GM23248 (cell line): Measurements from ENCODE around the gene UBAC1. TPM values are rescaled to one million over a fixed set of nuclear protein-coding genes. Genes with fewer than 3 reads are reported as not detected.

ENCODE experiments used
- DNase-seq: peaks from one replicate; pipeline ENCODE4 v3.0.0-alpha.2; 2015
- H2AFZ ChIP-seq: fragments of 200-600 bp; sonication (generic); 2 replicates; pipeline ENCODE4 v1.6.1; 2016; ENCODE audit warnings: antibody characterized with exemption
- H3F3A ChIP-seq: fragments of 200-600 bp; sonication (generic); 2 replicates; pipeline ENCODE4 v1.6.1; 2016; ENCODE audit warnings: mild to moderate bottlenecking, antibody characterized with exemption, mixed run types; ENCODE audit not compliant: insufficient read depth
- H3K27ac ChIP-seq: fragments of 200-600 bp; sonication (generic); 2 replicates; pipeline ENCODE4 v1.5.1; 2016; ENCODE audit warnings: mild to moderate bottlenecking
- H3K27me3 ChIP-seq: fragments of 200-600 bp; sonication (generic); replicated peaks from 2 replicates; pipeline ENCODE4 v1.6.1; 2016; ENCODE audit warnings: mild to moderate bottlenecking; ENCODE audit not compliant: insufficient read depth
- H3K36me3 ChIP-seq: fragments of 200-600 bp; sonication (generic); 2 replicates; pipeline ENCODE4 v1.6.1; 2016; ENCODE audit warnings: low read depth, mild to moderate bottlenecking
- H3K4me1 ChIP-seq: fragments of 200-600 bp; sonication (generic); 2 replicates; pipeline ENCODE4 v1.6.1; 2016; ENCODE audit warnings: mild to moderate bottlenecking; ENCODE audit not compliant: insufficient read depth
- H3K4me2 ChIP-seq: fragments of 200-600 bp; sonication (generic); one replicate; pipeline ENCODE4 v1.6.1; 2016; ENCODE audit warnings: mild to moderate bottlenecking; ENCODE audit not compliant: unreplicated experiment
- H3K4me3 ChIP-seq: fragments of 200-600 bp; sonication (generic); 2 replicates; pipeline ENCODE4 v1.5.1; 2016; ENCODE audit warnings: mild to moderate bottlenecking
- H3K79me2 ChIP-seq: fragments of 200-600 bp; sonication (generic); 2 replicates; pipeline ENCODE4 v1.6.1; 2016; ENCODE audit warnings: mild to moderate bottlenecking; ENCODE audit not compliant: insufficient read depth
- H3K9ac ChIP-seq: fragments of 200-600 bp; sonication (generic); 2 replicates; pipeline ENCODE4 v1.6.1; 2016; ENCODE audit warnings: mild to moderate bottlenecking
- H3K9me2 ChIP-seq: fragments of 200-600 bp; sonication (generic); 2 replicates; pipeline ENCODE4 v1.6.1; 2016; ENCODE audit warnings: mixed run types, mild to moderate bottlenecking, moderate library complexity; ENCODE audit not compliant: insufficient read depth
- H3K9me3 ChIP-seq: fragments of 200-600 bp; sonication (generic); one replicate; pipeline ENCODE4 v1.6.1; 2017; ENCODE audit warnings: low read depth
- H4K20me1 ChIP-seq: fragments of 200-600 bp; sonication (generic); 2 replicates; pipeline ENCODE4 v1.6.0; 2016; ENCODE audit not compliant: insufficient read depth
- EZH2 ChIP-seq: fragments of 200-600 bp; sonication (generic); IDR thresholded peaks from 2 replicates; pipeline ENCODE4 v1.6.1; 2018; ENCODE audit warnings: antibody characterized with exemption, mild to moderate bottlenecking; ENCODE audit not compliant: insufficient read depth, poor library complexity, severe bottlenecking
- EZH2phosphoT487 ChIP-seq: fragments of 200-600 bp; sonication (generic); IDR thresholded peaks from 2 replicates; pipeline ENCODE4 v1.6.1; 2018; ENCODE audit warnings: antibody characterized with exemption, moderate library complexity, mild to moderate bottlenecking, low read depth; ENCODE audit not compliant: insufficient read depth
- WGBS, 2 experiments: methylation state at CpG; one replicate each; pipeline ENCODE4 v1.1.6; 2015 to 2017; ENCODE audit warnings: low lambda C conversion rate in 2 of 2, low coverage in 1 of 2; ENCODE audit errors: missing lambda C conversion rate in 2 of 2; 5-methylcytosine and 5-hydroxymethylcytosine counted together
- in situ Hi-C: fragments of 300-500 bp; cut with MboI; formaldehyde crosslinking; loops from 2 replicates; pipeline ENCODE4 v1.15.0; 2020
- polyA plus RNA-seq: library from polyadenylated mRNA; unstranded; fragments of >200 nt; fragmentation: Nextera tagmentation; extraction: Ambion mirVana; gene quantifications from 2 replicates; pipeline ENCODE4 v1.2.1, GENCODE V29; 2016
- total RNA-seq: library from RNA; depleted of rRNA; stranded (reverse); fragments of >200 nt; shearing (Covaris generic); gene quantifications from 2 replicates; pipeline ENCODE4 v1.2.3, GENCODE V29; 2014

UBAC1 gene
- total and polyA plus RNA-seq, 2 experiments from 2014 or later: 29.4 to 45.9 TPM

- Histone ChIP-seq H3K79me2 (peaks cover 74% of the 10 kb centered on the region), H3K27ac (no peak overlapping the region), H3K9ac (no peak overlapping the region), H3K4me1 (peaks cover 15% of the 10 kb centered on the region), H3K4me3 (no peak overlapping the region), H3K36me3 (no peaks in the 10 kb centered on the region), H3K4me2 (no peak overlapping the region), H3K27me3 (no peaks in the 10 kb centered on the region), H3K9me2 (no peaks in the 10 kb centered on the region), H4K20me1 (peaks cover 21% of the 10 kb centered on the region; the same call in 1 of the 2 replicates), H3K9me3 (no peaks in the 10 kb centered on the region), H3F3A (peaks cover 25% of the 10 kb centered on the region), H2AFZ (no peak overlapping the region)
- TF ChIP-seq EZH2phosphoT487 (no peak), EZH2 (no peak)
- 96 to 97% methylated on average over 12 of the region's 12 CpGs for WGBS, 2 experiments
- DNase-seq: no peak
- in situ Hi-C loops: no loop called here
These were observed 58.4 kb downstream of the UBAC1 start for GRCh38 chr9:135902655-135903357.

- Histone ChIP-seq H3K9ac (no peak overlapping the region), H3F3A (peaks cover 31% of the 10 kb centered on the region), H3K79me2 (peaks cover 84% of the 10 kb centered on the region), H3K9me2 (no peaks in the 10 kb centered on the region), H3K4me2 (no peak overlapping the region), H4K20me1 (peaks cover 30% of the 10 kb centered on the region; the same call in 1 of the 2 replicates), H3K4me3 (no peak overlapping the region), H3K36me3 (no peaks in the 10 kb centered on the region), H3K9me3 (no peaks in the 10 kb centered on the region), H3K27me3 (no peaks in the 10 kb centered on the region), H3K27ac (no peak overlapping the region), H2AFZ (no peak overlapping the region), H3K4me1 (peaks cover 15% of the 10 kb centered on the region)
- in situ Hi-C loops: no loop called here
- TF ChIP-seq EZH2phosphoT487 (no peak), EZH2 (no peak)
- WGBS, 2 experiments: 91 to 98% methylated on average over 2 of the region's 2 CpGs
- DNase-seq: no peak
These were observed 59.3 kb downstream of the UBAC1 start for GRCh38 chr9:135901826-135902225.

DNA sequence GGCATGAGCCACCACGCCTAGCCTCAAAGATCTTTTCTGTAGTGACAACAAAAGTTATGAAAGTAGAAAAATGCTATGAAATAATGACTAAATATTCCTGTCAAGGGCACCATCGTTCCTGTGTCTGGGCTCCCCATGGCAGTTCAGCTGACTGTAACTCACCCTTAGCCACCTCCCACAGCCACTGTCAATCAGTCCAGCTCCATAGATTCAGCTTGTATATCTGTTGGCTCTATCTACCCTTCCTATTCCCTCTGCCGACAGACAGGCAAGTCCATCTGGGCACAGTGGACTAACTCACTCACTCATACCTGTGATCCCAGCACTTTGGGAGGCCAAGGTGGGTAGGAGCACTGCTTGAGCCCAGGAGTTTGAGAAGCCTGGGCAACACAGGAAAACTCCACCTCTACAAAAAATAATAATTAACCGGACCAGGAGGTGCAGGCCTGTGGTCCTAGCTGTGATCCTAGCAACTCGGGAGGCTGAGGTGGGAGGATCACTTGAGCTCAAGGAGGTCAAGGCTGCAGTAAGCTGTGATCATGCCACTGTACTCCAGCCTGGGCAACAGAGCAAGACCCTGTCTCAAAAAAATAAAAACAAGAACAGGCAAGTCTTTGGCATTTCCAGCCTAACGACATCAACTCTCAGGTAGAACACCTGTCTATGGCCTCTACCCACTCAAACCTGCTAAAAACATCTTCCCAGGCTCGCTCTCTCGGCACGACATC lies 60.0 kb downstream of the UBAC1 start:
- H3K4me1 ChIP-seq: peaks cover 14% of the 10 kb centered on the region
- H3K4me2 ChIP-seq: no peak overlapping the region
- DNase-seq: no peak
- H3K27ac ChIP-seq: no peak overlapping the region
- in situ Hi-C loops: no loop called here
- TF ChIP-seq EZH2: no peak
- no peak for TF ChIP-seq EZH2phosphoT487
- peaks cover 29% of the 10 kb centered on the region for H3F3A ChIP-seq
- peaks cover 32% of the 10 kb centered on the region; the same call in 1 of the 2 replicates for H4K20me1 ChIP-seq
- H3K36me3 ChIP-seq: no peaks in the 10 kb centered on the region
- H3K27me3 ChIP-seq: no peaks in the 10 kb centered on the region
- no peaks in the 10 kb centered on the region for H3K9me2 ChIP-seq
- H3K4me3 ChIP-seq: no peak overlapping the region
- no peak overlapping the region for H2AFZ ChIP-seq
- peaks cover 90% of the 10 kb centered on the region for H3K79me2 ChIP-seq
- no peak overlapping the region for H3K9ac ChIP-seq
- H3K9me3 ChIP-seq: no peaks in the 10 kb centered on the region
- 97 to 99% methylated on average over 9 of the region's 9 CpGs for WGBS, 2 experiments

- Histone ChIP-seq H3K9me3 (no peaks in the 10 kb centered on the region), H3K27me3 (no peaks in the 10 kb centered on the region), H4K20me1 (peaks cover 41% of the 10 kb centered on the region; the same call in 1 of the 2 replicates), H3K4me3 (no peak overlapping the region), H3K9ac (no peak overlapping the region), H3K36me3 (no peaks in the 10 kb centered on the region), H2AFZ (no peak overlapping the region), H3F3A (peaks cover 16% of the 10 kb centered on the region; the same call in 1 of the 2 replicates), H3K79me2 (peaks cover 95% of the 10 kb centered on the region), H3K9me2 (no peaks in the 10 kb centered on the region), H3K27ac (no peak overlapping the region), H3K4me2 (no peak overlapping the region), H3K4me1 (no peaks in the 10 kb centered on the region)
- TF ChIP-seq EZH2phosphoT487: 0 out of 2 replicates have a peak, but pooled peaks have one; percentile 64
- TF ChIP-seq EZH2: no peak
- in situ Hi-C loops: no loop called here
- peak; percentile 77 for DNase-seq
- WGBS, 2 experiments: 65 to 66% methylated on average over 11 of the region's 11 CpGs
These were observed 62.4 kb downstream of the UBAC1 start for GRCh38 chr9:135898634-135899407.
